ENCODE measurements around the gene ALG2.
A peak's percentile ranks its signal among the peaks of the same experiment; 100 is the strongest.
"Not testable (repeated sequence)": the region's sequence is repeated elsewhere in the genome, so short reads cannot be mapped to it uniquely, and the experiment has no call there.

Gene ALG2

GRCh38 chr9:99253134-99253533, 31.4 kb upstream of the ALG2 start:
- no peak overlapping the region; the same call in 1 of the 2 replicates for H3K4me3 ChIP-seq (ENCODE audit: low read length)
- no peak for TF ChIP-seq ZNF274 (IDR thresholded peaks at IDR 0.05; ENCODE audit: low read depth, low read length)

GRCh38 chr9:99251157-99251556, 29.4 kb upstream of the ALG2 start:
- TF ChIP-seq ZNF274 (IDR thresholded peaks at IDR 0.05; ENCODE audit: low read depth, low read length): no peak
- H3K4me3 ChIP-seq (ENCODE audit: low read length): no peak overlapping the region

- TF ChIP-seq ZNF274 (IDR thresholded peaks at IDR 0.05; ENCODE audit: low read depth, low read length): no peak
- H3K4me3 ChIP-seq (ENCODE audit: low read length): no peak overlapping the region
These were observed 27.9 kb upstream of the ALG2 start for GRCh38 chr9:99249619-99250018.

- no peak for TF ChIP-seq ZNF274 (IDR thresholded peaks at IDR 0.05; ENCODE audit: low read depth, low read length)
- peak overlapping the region; percentile 61; the same call in 1 of the 2 replicates for H3K4me3 ChIP-seq (ENCODE audit: low read length)
These were observed 22.9 kb upstream of the ALG2 start for GRCh38 chr9:99244344-99245260.

- no peak for TF ChIP-seq ZNF274 (IDR thresholded peaks at IDR 0.05; ENCODE audit: low read depth, low read length)
- no peak overlapping the region for H3K4me3 ChIP-seq (ENCODE audit: low read length)
These were observed 19.4 kb upstream of the ALG2 start for GRCh38 chr9:99241106-99241505.

GRCh38 chr9:99239341-99240060, 17.8 kb upstream of the ALG2 start:
- H3K4me3 ChIP-seq (ENCODE audit: low read length): no peak overlapping the region
- TF ChIP-seq ZNF274 (IDR thresholded peaks at IDR 0.05; ENCODE audit: low read depth, low read length): no peak

- no peak for TF ChIP-seq ZNF274 (IDR thresholded peaks at IDR 0.05; ENCODE audit: low read depth, low read length)
- no peak overlapping the region for H3K4me3 ChIP-seq (ENCODE audit: low read length)
These were observed 16.6 kb upstream of the ALG2 start for GRCh38 chr9:99238331-99238730.

- not testable (repeated sequence) for H3K4me3 ChIP-seq (ENCODE audit: low read length)
These were observed 16.1 kb upstream of the ALG2 start for GRCh38 chr9:99237849-99238248.

- peak overlapping the region; percentile 56; the same call in 1 of the 2 replicates for H3K4me3 ChIP-seq (ENCODE audit: low read length)
- TF ChIP-seq ZNF274 (IDR thresholded peaks at IDR 0.05; ENCODE audit: low read depth, low read length): no peak
These were observed 15.6 kb upstream of the ALG2 start for GRCh38 chr9:99237356-99237755.

GRCh38 chr9:99235926-99236634, 14.3 kb upstream of the ALG2 start:
- TF ChIP-seq ZNF274 (IDR thresholded peaks at IDR 0.05; ENCODE audit: low read depth, low read length): no peak
- peak overlapping the region; percentile 56; the same call in 1 of the 2 replicates for H3K4me3 ChIP-seq (ENCODE audit: low read length)

- peak overlapping the region; percentile 1; the same call in 1 of the 2 replicates for H3K4me3 ChIP-seq (ENCODE audit: low read length)
- TF ChIP-seq ZNF274 (IDR thresholded peaks at IDR 0.05; ENCODE audit: low read depth, low read length): no peak
These were observed 13.3 kb upstream of the ALG2 start for GRCh38 chr9:99235069-99235468.

GRCh38 chr9:99234618-99235017, 12.9 kb upstream of the ALG2 start:
- H3K4me3 ChIP-seq (ENCODE audit: low read length): peak overlapping the region; percentile 1; the same call in 1 of the 2 replicates

GRCh38 chr9:99231711-99232110, 10.0 kb upstream of the ALG2 start:
- H3K4me3 ChIP-seq (ENCODE audit: low read length): no peak overlapping the region
- no peak for TF ChIP-seq ZNF274 (IDR thresholded peaks at IDR 0.05; ENCODE audit: low read depth, low read length)

More at GRCh38 chr9:99234618-99235017, 12.9 kb upstream of the ALG2 start:
- no peak for TF ChIP-seq ZNF274 (IDR thresholded peaks at IDR 0.05; ENCODE audit: low read depth, low read length)

- no peak overlapping the region for H3K4me3 ChIP-seq (ENCODE audit: low read length)
- no peak for TF ChIP-seq ZNF274 (IDR thresholded peaks at IDR 0.05; ENCODE audit: low read depth, low read length)
These were observed 8.5 kb upstream of the ALG2 start for GRCh38 chr9:99230206-99230605.
